ENCODE measurements around the gene HUNK.
"Not testable (repeated sequence)": the region's sequence is repeated elsewhere in the genome, so short reads cannot be mapped to it uniquely, and the experiment has no call there.

The HUNK gene

DNA sequence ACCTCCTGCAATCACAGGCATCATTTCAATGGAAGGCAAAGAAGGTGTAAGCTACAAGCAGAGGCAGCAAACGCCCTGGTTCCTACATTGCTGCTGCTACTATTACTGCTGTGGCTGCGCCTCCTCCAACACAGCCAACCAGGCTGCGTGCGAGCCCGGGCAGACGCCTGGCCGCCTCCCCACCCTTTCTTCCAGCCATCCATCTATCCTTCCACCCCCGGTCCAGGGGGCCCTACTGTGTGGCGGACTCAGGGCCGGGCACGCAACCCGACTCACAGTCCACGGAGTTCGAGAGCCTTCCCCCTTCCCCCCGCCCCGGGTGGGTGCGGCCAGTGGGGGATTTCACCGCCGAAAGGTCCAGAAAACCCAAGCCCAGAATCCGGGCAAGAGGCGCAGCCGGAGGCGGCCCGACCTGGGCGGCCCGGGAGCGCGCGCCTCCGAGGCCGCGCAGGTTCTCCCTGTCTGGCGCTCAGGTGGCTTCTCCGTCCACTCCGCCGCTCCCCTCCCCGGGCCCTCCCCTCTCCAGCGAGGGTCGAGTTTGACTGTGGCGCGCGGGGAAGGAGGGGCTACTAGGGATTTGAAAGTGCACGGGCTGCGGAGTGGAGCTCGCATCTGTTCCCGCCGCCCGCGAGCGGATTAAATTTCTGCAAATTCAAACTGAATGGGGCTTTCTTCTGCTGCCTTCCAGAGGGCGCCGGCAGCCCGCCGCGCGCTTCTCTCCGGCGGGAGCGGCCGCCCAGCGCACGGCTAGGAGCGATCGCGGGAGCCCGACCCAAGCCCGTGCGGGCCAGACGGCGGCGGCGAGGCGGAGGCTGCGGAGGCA is at the start of gene HUNK:
HUNK (plus strand) TSS at position 569 of the 823 bp plus-strand sequence. CDS start 655 bp downstream, outside the sequence.
- peak; percentile 14 for DNase-seq

DNA sequence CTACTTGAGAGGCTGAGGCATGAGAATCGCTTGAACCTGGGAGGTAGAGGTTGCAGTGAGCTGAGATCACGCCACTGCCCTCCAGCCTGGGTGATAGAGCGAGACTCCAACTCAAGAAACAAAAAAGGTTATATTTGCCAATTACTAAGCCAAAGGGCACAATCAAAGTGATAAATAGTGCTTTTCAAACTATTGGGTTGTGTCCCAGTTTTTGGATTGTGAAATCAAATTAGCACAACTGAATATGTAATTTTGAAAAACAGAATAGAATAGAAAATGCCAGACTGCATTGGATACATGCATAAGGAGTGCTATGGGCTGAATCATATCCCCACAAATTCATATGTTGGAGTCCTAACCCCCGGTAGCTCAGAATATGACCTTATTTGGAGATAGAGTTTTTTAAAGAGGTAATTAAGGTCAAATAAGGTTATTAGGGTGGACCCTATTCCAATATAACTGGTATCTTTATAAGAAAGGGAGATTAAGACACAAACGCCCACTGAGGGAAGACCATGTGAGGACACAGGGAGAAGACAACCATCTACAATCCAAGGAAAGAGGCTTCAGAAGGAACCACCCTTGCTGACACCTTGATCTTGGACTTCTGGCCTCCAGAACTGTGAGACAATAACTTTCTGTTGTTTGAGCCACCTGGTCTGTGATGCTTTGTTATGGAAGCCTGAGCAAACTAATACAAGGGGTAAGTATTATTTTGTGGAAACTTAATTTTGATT is 42.9 kb upstream of the HUNK start:
- no peak for DNase-seq

GRCh38 chr21:31830701-31831100 is 42.1 kb upstream of the HUNK start:
- no peak for DNase-seq

DNA sequence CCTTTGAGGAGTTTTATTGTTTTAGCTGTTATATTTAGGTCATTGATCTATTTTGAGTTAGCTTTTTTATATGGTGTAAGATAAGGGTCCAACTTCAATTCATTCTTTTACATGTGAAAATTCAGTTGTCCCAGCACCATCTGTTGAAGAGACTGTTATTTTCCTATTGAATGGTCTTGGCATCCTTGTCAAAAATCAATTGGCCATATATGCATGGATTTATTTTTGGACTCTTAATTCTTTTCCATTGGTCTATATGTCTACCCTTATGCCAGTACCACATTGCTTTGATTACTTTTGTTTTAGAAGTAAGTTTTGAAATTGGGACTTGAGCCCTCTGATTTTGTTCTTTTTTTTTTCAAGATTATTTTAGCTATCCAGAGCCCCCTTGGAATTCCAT is 35.8 kb upstream of the HUNK start:
- no peak for DNase-seq

DNA sequence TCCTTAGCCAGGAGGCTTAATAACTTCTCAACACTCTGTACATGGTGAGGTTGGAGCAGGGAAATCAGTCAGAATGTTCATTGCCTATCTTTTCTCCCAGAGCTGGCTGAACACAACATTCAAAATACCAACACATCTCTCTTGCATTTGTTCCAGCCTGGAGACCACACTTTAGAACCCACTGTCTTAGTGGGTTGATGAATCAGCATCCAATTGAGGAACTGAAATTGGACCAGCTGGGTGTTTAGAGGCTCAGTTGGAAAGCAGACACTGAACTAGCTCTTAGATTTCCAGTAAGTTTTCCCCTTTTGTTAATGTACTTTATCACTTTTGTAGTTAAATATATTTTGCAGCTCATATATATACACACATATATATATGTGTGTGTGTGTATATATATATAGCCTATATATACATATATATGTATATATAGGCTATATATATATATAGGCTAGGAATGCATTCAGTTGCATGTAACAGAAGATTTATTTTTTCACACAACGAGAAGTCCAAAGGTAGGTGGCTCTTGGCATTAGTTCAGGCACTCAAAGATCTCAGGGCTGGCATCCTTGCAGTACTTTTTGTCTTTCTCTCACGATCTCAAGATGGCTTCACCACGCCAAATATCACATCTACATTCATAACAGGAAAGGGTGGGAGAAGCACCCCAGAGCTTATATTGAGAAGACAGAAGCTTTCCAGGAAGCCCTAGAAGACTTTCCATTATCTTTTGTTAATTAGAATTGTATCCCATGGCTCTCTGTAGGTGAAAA is 35.0 kb upstream of the HUNK start:
- no peak for DNase-seq

- DNase-seq, result no peak
Observed at GRCh38 chr21:31838586-31839355, 34.0 kb upstream of the HUNK start.

DNA sequence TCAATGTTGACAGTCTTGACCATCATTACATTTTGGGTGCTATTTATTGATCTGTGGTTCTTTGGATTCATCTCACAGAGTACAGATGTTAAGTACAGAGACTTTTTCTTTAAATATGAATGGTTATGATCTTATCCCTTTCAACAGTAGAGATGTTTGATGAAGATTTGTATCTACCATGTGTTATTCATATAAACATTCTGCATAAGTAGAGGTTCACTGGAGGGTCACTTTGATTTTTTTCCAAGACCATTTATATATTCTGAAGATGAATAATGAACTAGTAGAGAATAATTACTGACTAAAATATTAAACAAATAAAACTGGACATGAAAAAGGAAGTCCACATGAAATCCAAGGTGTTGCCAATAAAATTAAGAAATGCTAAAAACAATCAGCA is 28.6 kb upstream of the HUNK start:
- DNase-seq, result no peak

GRCh38 chr21:31845151-31845729 is 27.6 kb upstream of the HUNK start:
- DNase-seq, result no peak

- DNase-seq, result no peak
Observed at GRCh38 chr21:31846690-31847089, 26.1 kb upstream of the HUNK start.

DNA sequence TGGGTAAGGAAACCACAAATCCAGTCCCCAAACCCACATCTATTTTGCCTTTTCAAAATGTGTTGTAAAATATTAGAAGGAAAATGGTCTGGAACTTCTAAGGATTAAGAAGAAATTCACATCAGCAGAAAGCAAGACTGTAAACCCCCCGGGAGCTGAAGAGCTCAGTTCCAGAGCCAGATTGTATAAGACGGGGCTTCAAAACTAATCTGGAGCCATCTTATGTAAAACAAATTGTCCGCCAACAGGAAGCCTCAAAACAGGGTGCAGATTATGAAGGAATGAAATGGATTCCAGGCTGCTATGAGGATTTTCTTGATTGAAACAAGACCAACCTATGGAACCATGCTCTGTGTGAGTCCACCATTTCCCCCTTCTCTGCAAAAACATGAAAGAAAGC is 25.1 kb upstream of the HUNK start:
- no peak for DNase-seq

- no peak for DNase-seq
Observed at GRCh38 chr21:31848326-31848985, 24.4 kb upstream of the HUNK start.

DNA sequence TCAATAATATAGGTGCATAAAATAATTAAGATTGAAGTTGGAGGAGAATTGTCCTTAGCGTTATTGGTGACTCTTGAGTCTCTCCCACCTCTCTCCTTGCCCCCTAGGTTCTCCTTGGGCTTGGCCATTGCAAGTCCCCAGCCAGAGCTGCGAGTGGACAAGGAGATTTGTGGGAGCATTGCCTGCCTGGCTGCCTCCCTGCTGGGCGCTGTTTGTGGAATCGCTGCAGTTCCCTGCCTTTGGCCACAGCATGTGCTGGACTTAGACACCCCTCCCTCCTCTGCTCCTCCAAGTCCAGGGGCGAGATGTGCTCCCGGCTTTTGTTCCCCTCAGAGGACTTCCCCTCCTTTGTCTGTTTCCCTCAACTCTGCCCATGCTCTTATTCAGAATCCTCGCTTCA is 21.9 kb upstream of the HUNK start:
- no peak for DNase-seq

- DNase-seq, result no peak
Observed at GRCh38 chr21:31855180-31855579, 17.6 kb upstream of the HUNK start.

DNA sequence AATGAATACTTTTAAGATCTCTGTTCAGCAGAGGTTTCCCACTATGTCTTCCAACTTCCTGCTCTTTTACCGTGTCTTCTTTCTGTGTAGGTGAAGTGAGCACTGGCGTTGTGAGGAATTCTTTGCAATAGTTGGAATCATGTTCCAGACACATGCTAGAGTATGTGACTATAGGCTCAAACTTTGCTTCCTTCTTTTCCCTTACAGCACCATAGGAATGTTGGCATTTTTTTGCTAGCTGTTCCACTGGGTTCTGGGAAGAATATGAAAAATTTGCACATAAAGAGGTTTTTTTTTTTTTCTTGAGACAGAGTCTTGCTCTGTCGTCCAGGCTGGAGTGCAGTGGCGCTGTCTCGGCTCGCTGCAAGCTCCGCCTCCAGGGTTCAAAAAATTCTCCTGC is 15.7 kb upstream of the HUNK start:
- no peak for DNase-seq

- DNase-seq, result not testable (repeated sequence)
Observed at GRCh38 chr21:31857631-31858030, 15.2 kb upstream of the HUNK start.

DNA sequence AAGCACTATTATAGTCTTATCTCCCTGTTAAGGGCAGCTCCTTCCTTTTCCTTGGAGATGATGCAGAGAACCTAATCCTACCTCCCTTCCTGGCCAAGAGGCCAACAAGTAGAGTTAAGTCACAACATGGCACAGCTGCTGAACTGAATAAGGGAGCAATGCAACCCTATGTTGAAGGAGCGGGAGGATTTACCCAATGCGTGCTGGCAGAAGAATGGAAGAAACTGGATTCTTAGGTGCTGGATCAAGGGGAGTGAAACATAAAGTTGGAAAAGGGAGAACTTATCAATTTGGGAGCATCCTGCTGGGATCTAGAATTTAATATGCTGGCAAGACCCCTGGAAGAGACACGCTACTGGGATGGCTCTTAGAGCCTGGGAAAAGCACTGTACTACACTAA is 12.0 kb upstream of the HUNK start:
- DNase-seq, result no peak

DNA sequence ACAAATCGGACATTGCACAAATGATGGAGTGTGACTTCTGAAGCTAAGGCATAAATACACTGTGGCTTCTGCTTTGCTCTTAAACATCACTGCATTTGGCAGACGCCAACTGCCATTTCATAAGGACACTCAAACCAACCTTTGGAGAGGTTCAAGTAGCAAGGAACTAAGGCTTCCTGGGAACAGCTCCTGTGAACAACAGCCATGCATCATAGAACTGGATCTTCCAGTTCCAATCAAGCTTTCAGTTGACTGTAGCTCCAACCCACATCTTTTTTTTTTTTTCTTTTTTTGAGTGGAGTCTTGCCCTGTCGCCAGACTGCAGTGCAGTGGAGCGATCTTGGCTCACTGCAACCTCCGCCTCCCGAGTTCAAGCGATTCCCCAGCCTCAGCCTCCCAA is 10.7 kb upstream of the HUNK start:
- DNase-seq, result no peak

GRCh38 chr21:31865429-31865970 is 7.3 kb upstream of the HUNK start:
- no peak for DNase-seq

GRCh38 chr21:31866077-31866511 is 6.7 kb upstream of the HUNK start:
- peak; percentile 83 for DNase-seq

- peak; percentile 19 for DNase-seq
Observed at GRCh38 chr21:31869750-31870149, 3.1 kb upstream of the HUNK start.

- DNase-seq, result no peak
Observed at GRCh38 chr21:31870472-31871193, 2.2 kb upstream of the HUNK start.
